Endothelial cell of umbilical vein (primary cell): ENCODE data around the gene GRM7. TPM values are rescaled to one million over a fixed set of nuclear protein-coding genes. Genes with fewer than 3 reads are reported as not detected.

Source experiments
- BruUV-seq: library from RNA; stranded (reverse); fragments of 400-500 nt; replicated peaks from 2 replicates; lab custom pipeline; 2021; lab: Mats Ljungman, UMichigan
- CTCF ChIA-PET: fragments of 300-600, 350-600 bp; sonication (Branson Sonifier 250); formaldehyde crosslinking; loops from one replicate; lab custom pipeline; 2021; ENCODE audit warnings: antibody characterized with exemption, inconsistent platforms; lab: Charles Lee
- POLR2A ChIA-PET: fragments of 300-600, 350-600 bp; sonication (Branson Sonifier 250); formaldehyde crosslinking; loops from one replicate; lab custom pipeline; 2021; ENCODE audit warnings: antibody characterized with exemption, inconsistent platforms; lab: Charles Lee
- DNase-seq: peaks from one replicate; pipeline ENCODE4 v3.0.0-alpha.2; 2011; ENCODE audit warnings: low read depth, low spot score
- FAIRE-seq: peaks from 2 replicates; lab custom pipeline; 2011; peaks lifted over from hg19 to GRCh38; lab: Jason Lieb, UNC
- H2AFZ ChIP-seq: 2 replicates; pipeline ENCODE4 v1.6.0; 2012; ENCODE audit warnings: low read depth, low read length, control low read depth, inconsistent platforms
- H3K27ac ChIP-seq: 2 replicates; pipeline ENCODE4 v1.5.1; 2011; ENCODE audit warnings: low read depth, mild to moderate bottlenecking, control low read depth, low read length, moderate library complexity; ENCODE audit not compliant: insufficient read depth
- H3K27me3 ChIP-seq, 2 experiments: 2 replicates each; pipeline versions ENCODE4 v1.6.0 to v1.6.1; 2011; ENCODE audit warnings: low read length in 2 of 2, mixed read lengths in 1 of 2; ENCODE audit not compliant: control insufficient read depth in 2 of 2, insufficient read depth in 2 of 2
- H3K36me3 ChIP-seq, 2 experiments: 2 replicates in 1 of 2; 3 replicates in 1 of 2; pipeline ENCODE4 v1.5.1; 2011; ENCODE audit warnings: low read length in 2 of 2, mild to moderate bottlenecking in 1 of 2, moderate library complexity in 1 of 2; ENCODE audit not compliant: control insufficient read depth in 2 of 2, insufficient read depth in 2 of 2; ENCODE audit errors: extremely low read depth in 1 of 2
- H3K4me1 ChIP-seq: 3 replicates; pipeline ENCODE4 v1.5.1; 2011; ENCODE audit warnings: mild to moderate bottlenecking, low read length; ENCODE audit not compliant: control insufficient read depth, insufficient read depth; ENCODE audit errors: extremely low read depth
- H3K4me2 ChIP-seq: 2 replicates; pipeline ENCODE4 v1.6.1; 2011; ENCODE audit warnings: low read length, control low read depth, mixed read lengths; ENCODE audit not compliant: insufficient read depth
- H3K4me3 ChIP-seq, 3 experiments: fragments of 200-600 bp in 1 of 3; sonication (generic), shearing (Covaris generic) in 1 of 3; replicated peaks in 1 of 3; 2 replicates each; pipeline ENCODE4 v1.5.1; 2011 to 2016; ENCODE audit warnings: control low read depth in 3 of 3, low read length in 3 of 3, mild to moderate bottlenecking in 2 of 3, inconsistent platforms in 1 of 3, low read depth in 1 of 3, moderate library complexity in 1 of 3; ENCODE audit not compliant: insufficient read depth in 1 of 3
- H3K79me2 ChIP-seq: 2 replicates; pipeline ENCODE4 v1.6.0; 2012; ENCODE audit warnings: low read length, inconsistent platforms; ENCODE audit not compliant: control insufficient read depth, insufficient read depth
- H3K9ac ChIP-seq: replicated peaks from 2 replicates; pipeline ENCODE3; 2011; ENCODE audit warnings: low read length, control low read depth; ENCODE audit not compliant: insufficient read depth; ENCODE audit errors: extremely low read depth
- H3K9me1 ChIP-seq: replicated peaks from 3 replicates; pipeline ENCODE4 v1.6.0; 2011; ENCODE audit warnings: mild to moderate bottlenecking, low read length; ENCODE audit not compliant: control insufficient read depth, insufficient read depth; ENCODE audit errors: extremely low read depth
- H3K9me3 ChIP-seq: replicated peaks from 2 replicates; pipeline ENCODE4 v1.5.1; 2012; ENCODE audit warnings: low read length, inconsistent platforms; ENCODE audit not compliant: control insufficient read depth, insufficient read depth
- H4K20me1 ChIP-seq: replicated peaks from 2 replicates; pipeline ENCODE3; 2011; ENCODE audit warnings: mild to moderate bottlenecking, low read length; ENCODE audit not compliant: control insufficient read depth, insufficient read depth; ENCODE audit errors: extremely low read depth
- CTCF ChIP-seq, 2 donors: IDR thresholded peaks; 1 replicate in 1 of 2; 2 replicates in 1 of 2; pipeline ENCODE4 v1.5.1; 2011; ENCODE audit warnings: low read length in 2 of 2, mild to moderate bottlenecking in 2 of 2, moderate library complexity in 2 of 2, control low read depth in 1 of 2, inconsistent platforms in 1 of 2, low read depth in 1 of 2; ENCODE audit not compliant: insufficient read depth in 1 of 2; ENCODE audit errors: extremely low read depth in 1 of 2
- EZH2 ChIP-seq: IDR thresholded peaks from 2 replicates; pipeline ENCODE4 v1.6.1; 2012; ENCODE audit warnings: borderline replicate concordance, low read depth, mild to moderate bottlenecking, moderate library complexity, low read length, inconsistent platforms; ENCODE audit not compliant: severe bottlenecking
- GATA2 ChIP-seq: IDR thresholded peaks from 2 replicates; pipeline ENCODE4 v1.7.0; 2011; ENCODE audit warnings: low read depth, mild to moderate bottlenecking, moderate library complexity, mixed read lengths, low read length; ENCODE audit not compliant: insufficient read length, insufficient read depth
- MAX ChIP-seq: IDR thresholded peaks from 2 replicates; pipeline ENCODE4 v1.6.1; 2011; ENCODE audit not compliant: insufficient read depth, insufficient read length
- POLR2A ChIP-seq: IDR thresholded peaks from 2 replicates; pipeline ENCODE4 v1.6.1; 2012; ENCODE audit warnings: low read depth, mild to moderate bottlenecking, control low read depth, low read length
- POLR2AphosphoS5 ChIP-seq: IDR thresholded peaks from 2 replicates; pipeline ENCODE4 v1.6.1; 2012; ENCODE audit warnings: low read depth, mild to moderate bottlenecking, control low read depth, low read length, moderate library complexity; ENCODE audit not compliant: insufficient read depth
- dilution Hi-C: fragments of 300-500 bp; cut with MboI; formaldehyde crosslinking; loops from one replicate; pipeline ENCODE4 v1.15.0; 2019; ENCODE audit warnings: low sequenced_read_pairs; ENCODE audit not compliant: extremely low pct_ligation_motif_present
- intact Hi-C: fragments of 100-400 bp; cut with micrococcal nuclease; formaldehyde crosslinking; loops from one replicate; pipeline ENCODE4 v1.10.0; 2022
- polyA plus RNA-seq, 4 experiments: library from polyadenylated mRNA; depleted of rRNA in 3 of 4; stranded (reverse) in 3 of 4; unstranded in 1 of 4; fragments of >200 nt; gene quantifications; 2 replicates each; pipeline versions ENCODE4 v1.2.1 to v1.2.3, GENCODE V29; 2011 to 2012; ENCODE audit warnings: missing spikeins in 1 of 4
- total RNA-seq: library from RNA; stranded (reverse); gene quantifications from 2 replicates; pipeline ENCODE4 v1.2.3, GENCODE V29; 2021

Gene GRM7
- total and polyA plus RNA-seq, 2 donors (not counting 3 experiments of a cell fraction or from before 2014, with no cell fraction given) = 0.12 TPM; not detected in 1

- FAIRE-seq = no peak
- Histone ChIP-seq H3K4me3 (no peak overlapping the region), H3K9me3 (peaks cover 2% of the 10 kb centered on the region), H3K9ac (no peak overlapping the region), H3K79me2 (no peaks in the 10 kb centered on the region), H3K4me1 (no peaks in the 10 kb centered on the region), H3K4me2 (no peak overlapping the region), H2AFZ (no peak overlapping the region), H3K9me1 (no peaks in the 10 kb centered on the region), H4K20me1 (no peaks in the 10 kb centered on the region), H3K27me3 (no peaks in the 10 kb centered on the region), H3K36me3 (no peaks in the 10 kb centered on the region), H3K27ac (no peak overlapping the region)
- dilution Hi-C loops (no loop called here), intact Hi-C loops (no loop called here)
- CTCF ChIA-PET = no interaction called here
- TF ChIP-seq POLR2AphosphoS5 = no peak
- POLR2A ChIA-PET = no interaction called here
- no TSS peak for BruUV-seq
- no peak for DNase-seq
Observed at GRCh38 chr3:6821411-6821810, 39.5 kb upstream of the GRM7 start.

GRCh38 chr3:6825524-6825923 is 35.4 kb upstream of the GRM7 start:
- Histone ChIP-seq H3K27ac (no peak overlapping the region), H3K36me3 (no peaks in the 10 kb centered on the region), H3K4me2 (no peak overlapping the region), H3K27me3 (no peaks in the 10 kb centered on the region), H3K4me1 (no peaks in the 10 kb centered on the region), H3K79me2 (no peaks in the 10 kb centered on the region), H2AFZ (no peak overlapping the region), H3K9me3 (peaks cover 2% of the 10 kb centered on the region), H3K4me3 (no peak overlapping the region), H3K9ac (no peak overlapping the region), H4K20me1 (no peaks in the 10 kb centered on the region), H3K9me1 (no peaks in the 10 kb centered on the region)
- dilution Hi-C loops = no loop called here
- DNase-seq (no peak), FAIRE-seq (no peak)
- ChIA-PET POLR2A (no interaction called here), CTCF (no interaction called here)
- TF ChIP-seq POLR2AphosphoS5 (no peak), MAX (no peak), GATA2 (no peak), POLR2A (no peak), EZH2 (no peak), CTCF (IDR thresholded peaks at IDR 0.05; ENCODE audit: extremely low read depth in 1 of 2, insufficient read depth in 1 of 2, low read depth in 1 of 2, low read length in 2 of 2) (no peak)
- BruUV-seq = no TSS peak
- intact Hi-C loops = no loop called here
